ENCODE data around the gene MAN2B2. TPM values are rescaled to one million over a fixed set of nuclear protein-coding genes. Genes with fewer than 3 reads are reported as not detected.
A peak's percentile ranks its signal among the peaks of the same experiment; 100 is the strongest.

MAN2B2 gene
- total and polyA plus RNA-seq, 2 of the 8 experiments (the other 6 are each of a cell fraction or from before 2014, with no cell fraction given), result 3.3 to 4.0 TPM

DNA sequence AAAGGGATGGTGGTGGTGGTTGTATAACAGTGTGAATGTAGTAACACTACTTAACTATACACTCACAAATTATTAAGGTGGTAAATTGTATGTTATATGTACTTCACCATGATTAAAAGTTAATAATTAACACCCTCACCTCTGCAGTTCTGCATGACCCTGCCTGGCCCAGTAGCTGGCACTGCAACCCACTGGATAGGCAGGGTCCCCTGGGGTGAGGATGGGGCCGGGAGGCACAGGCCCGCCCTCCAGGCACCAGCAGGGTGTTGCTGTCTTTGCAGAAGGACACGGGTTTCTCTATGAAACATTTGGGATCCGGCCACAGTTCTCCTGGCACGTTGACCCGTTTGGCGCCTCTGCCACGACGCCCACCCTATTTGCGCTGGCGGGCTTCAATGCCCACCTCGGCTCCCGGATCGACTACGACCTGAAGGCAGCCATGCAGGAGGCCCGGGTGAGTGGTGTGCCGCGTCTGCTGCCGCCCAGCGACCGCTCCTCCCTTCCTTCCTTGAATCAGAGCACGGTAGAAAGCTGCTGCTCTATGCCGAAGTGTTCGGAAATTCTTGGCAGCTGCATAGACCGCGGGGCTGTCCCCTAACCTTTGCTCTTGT is 11.8 kb downstream of the MAN2B2 start:
- FAIRE-seq (no peak), DNase-seq (ENCODE audit: low read depth in 1 of 2, low spot score in 2 of 2) (no peak)
- H3K4ac ChIP-seq (replicated peaks; ENCODE audit: insufficient read length, low read depth, low read length), result no peak overlapping the region

More for the DNA sequence above, 11.8 kb downstream of the MAN2B2 start:
- no peaks in the 10 kb centered on the region for H3K79me2 ChIP-seq (ENCODE audit: control insufficient read depth in 1 of 2, insufficient read depth in 2 of 2, low read length in 2 of 2)
- POLR2A ChIA-PET (ENCODE audit: partially characterized antibody), result interaction anchor here (1.2 kb wide), 1 partner anchor 87 kb away, joined by 3 read pairs; a partner anchor contains a TSS
- H3K4me2 ChIP-seq (ENCODE audit: insufficient read depth in 1 of 2, low read depth in 2 of 2, low read length in 2 of 2), result no peak overlapping the region
- H3K36me3 ChIP-seq (ENCODE audit: control insufficient read depth in 2 of 4, insufficient read depth in 4 of 4, low read length in 3 of 4), result no peaks in the 10 kb centered on the region
- H2AFZ ChIP-seq (ENCODE audit: low read length), result no peak overlapping the region
- H3K23ac ChIP-seq (ENCODE audit: insufficient read length), result no peak overlapping the region
- no peaks in the 10 kb centered on the region for H3K23me2 ChIP-seq (ENCODE audit: low read depth, low read length)
- H4K91ac ChIP-seq (replicated peaks; ENCODE audit: insufficient read length, low read length), result no peak overlapping the region
- H3K27me3 ChIP-seq (replicated peaks in 1 of 4; ENCODE audit: control insufficient read depth in 3 of 4, extremely low read depth in 1 of 4, insufficient read depth in 3 of 4, low read length in 3 of 4), result no peaks in the 10 kb centered on the region
- H2BK120ac ChIP-seq (replicated peaks; ENCODE audit: low read depth, low read length), result no peak overlapping the region
- H3K9ac ChIP-seq (replicated peaks in 1 of 4; ENCODE audit: extremely low read depth in 1 of 4, low read depth in 3 of 4, low read length in 3 of 4), result no peak overlapping the region
- CTCF ChIA-PET (ENCODE audit: partially characterized antibody), result interaction anchor here (0.9 to 1.0 kb wide), 2 partner anchors 10 to 185 kb away, joined by 3 read pairs; no protein-coding TSS in a partner anchor
- no peaks in the 10 kb centered on the region; a peak in 1 of 7 replicates for H3K4me1 ChIP-seq (replicated peaks in 1 of 4; ENCODE audit: control insufficient read depth in 3 of 4, insufficient read depth in 4 of 4, low read length in 3 of 4)
- H2BK5ac ChIP-seq (ENCODE audit: low read depth, low read length), result no peak overlapping the region
- no peak overlapping the region for H3K27ac ChIP-seq (ENCODE audit: low read depth, low read length)
- H4K8ac ChIP-seq (ENCODE audit: extremely low read depth, insufficient read depth, low read length), result peak overlapping the region; percentile 39; the same call in 1 of the 2 replicates
- no peak overlapping the region for H4K5ac ChIP-seq (ENCODE audit: insufficient read length, low read depth, low read length)
- no peak overlapping the region for H2AK5ac ChIP-seq (ENCODE audit: low read depth, low read length)
- no peak overlapping the region for H2BK12ac ChIP-seq (ENCODE audit: low read depth, low read length)
- 78% methylated on average over 24 of the region's 26 CpGs; no CpG with 5 or more reads in 1 of the 2 experiments for WGBS, 2 experiments (ENCODE audit: extremely low coverage in 1 of 2, insufficient coverage in 1 of 2, insufficient read length in 1 of 2, insufficient replicate concordance in 2 of 2, low coverage in 1 of 2, low lambda C conversion rate in 2 of 2, missing lambda C conversion rate in 1 of 2)
- peaks cover 2 to 5% of the 10 kb centered on the region in 2 experiments for H3K9me3 ChIP-seq (ENCODE audit: insufficient read depth in 2 of 2, low read depth in 1 of 2, low read length in 1 of 2)
- H3K18ac ChIP-seq (ENCODE audit: extremely low read depth, low read length), result no peak overlapping the region
- H3K79me1 ChIP-seq (ENCODE audit: low read depth, low read length), result no peaks in the 10 kb centered on the region
- no peak overlapping the region for H3K4me3 ChIP-seq (ENCODE audit: extremely low read depth in 1 of 4, insufficient read depth in 2 of 4, low read depth in 3 of 4, low read length in 4 of 4)
- no peak overlapping the region for H2BK15ac ChIP-seq (ENCODE audit: low read length)
- no peak overlapping the region for H2BK20ac ChIP-seq (ENCODE audit: low read length)
- TF ChIP-seq RAD21 (IDR thresholded peaks at IDR 0.05 in 1 of 2, conservative IDR thresholded peaks at IDR 0.05 in 1 of 2; ENCODE audit: low read depth in 2 of 2, low read length in 2 of 2) (peak; percentile 26 to 51; a peak in 3 of 4 replicates), POLR2AphosphoS5 (IDR thresholded peaks at IDR 0.05; ENCODE audit: low read depth, low read length) (no peak), SIN3A (conservative IDR thresholded peaks at IDR 0.05 in 1 of 2, IDR thresholded peaks at IDR 0.05 in 1 of 2; ENCODE audit: low read depth in 1 of 2, low read length in 2 of 2) (no peak)
- no peak overlapping the region for H3K56ac ChIP-seq (replicated peaks; ENCODE audit: insufficient read length, low read depth, low read length)
- no peaks in the 10 kb centered on the region for H4K20me1 ChIP-seq (replicated peaks in 1 of 2; ENCODE audit: control insufficient read depth in 1 of 2, insufficient read depth in 2 of 2, low read length in 2 of 2)
- no peak overlapping the region for H3K14ac ChIP-seq (ENCODE audit: insufficient read length)

Measured in H1 (cell line).